Endothelial cell of umbilical vein (primary cell): ENCODE measurements around the gene KIDINS220. TPM values are rescaled to one million over a fixed set of nuclear protein-coding genes. Genes with fewer than 3 reads are reported as not detected.

Experiments used
- BruUV-seq: library from RNA; stranded (reverse); fragments of 400-500 nt; replicated peaks from 2 replicates; lab custom pipeline; 2021; lab: Mats Ljungman, UMichigan
- CTCF ChIA-PET: fragments of 300-600, 350-600 bp; sonication (Branson Sonifier 250); formaldehyde crosslinking; loops from one replicate; lab custom pipeline; 2021; ENCODE audit warnings: antibody characterized with exemption, inconsistent platforms; lab: Charles Lee
- POLR2A ChIA-PET: fragments of 300-600, 350-600 bp; sonication (Branson Sonifier 250); formaldehyde crosslinking; loops from one replicate; lab custom pipeline; 2021; ENCODE audit warnings: antibody characterized with exemption, inconsistent platforms; lab: Charles Lee
- DNase-seq: peaks from one replicate; pipeline ENCODE4 v3.0.0-alpha.2; 2011; ENCODE audit warnings: low read depth, low spot score
- FAIRE-seq: peaks from 2 replicates; lab custom pipeline; 2011; peaks lifted over from hg19 to GRCh38; lab: Jason Lieb, UNC
- H2AFZ ChIP-seq: 2 replicates; pipeline ENCODE4 v1.6.0; 2012; ENCODE audit warnings: low read depth, low read length, control low read depth, inconsistent platforms
- H3K27ac ChIP-seq: 2 replicates; pipeline ENCODE4 v1.5.1; 2011; ENCODE audit warnings: low read depth, mild to moderate bottlenecking, control low read depth, low read length, moderate library complexity; ENCODE audit not compliant: insufficient read depth
- H3K27me3 ChIP-seq, 2 experiments: 2 replicates each; pipeline versions ENCODE4 v1.6.0 to v1.6.1; 2011; ENCODE audit warnings: low read length in 2 of 2, mixed read lengths in 1 of 2; ENCODE audit not compliant: control insufficient read depth in 2 of 2, insufficient read depth in 2 of 2
- H3K36me3 ChIP-seq, 2 experiments: 2 replicates in 1 of 2; 3 replicates in 1 of 2; pipeline ENCODE4 v1.5.1; 2011; ENCODE audit warnings: low read length in 2 of 2, mild to moderate bottlenecking in 1 of 2, moderate library complexity in 1 of 2; ENCODE audit not compliant: control insufficient read depth in 2 of 2, insufficient read depth in 2 of 2; ENCODE audit errors: extremely low read depth in 1 of 2
- H3K4me1 ChIP-seq: 3 replicates; pipeline ENCODE4 v1.5.1; 2011; ENCODE audit warnings: mild to moderate bottlenecking, low read length; ENCODE audit not compliant: control insufficient read depth, insufficient read depth; ENCODE audit errors: extremely low read depth
- H3K4me2 ChIP-seq: 2 replicates; pipeline ENCODE4 v1.6.1; 2011; ENCODE audit warnings: low read length, control low read depth, mixed read lengths; ENCODE audit not compliant: insufficient read depth
- H3K4me3 ChIP-seq, 3 experiments: fragments of 200-600 bp in 1 of 3; sonication (generic), shearing (Covaris generic) in 1 of 3; replicated peaks in 1 of 3; 2 replicates each; pipeline ENCODE4 v1.5.1; 2011 to 2016; ENCODE audit warnings: control low read depth in 3 of 3, low read length in 3 of 3, mild to moderate bottlenecking in 2 of 3, inconsistent platforms in 1 of 3, low read depth in 1 of 3, moderate library complexity in 1 of 3; ENCODE audit not compliant: insufficient read depth in 1 of 3
- H3K79me2 ChIP-seq: 2 replicates; pipeline ENCODE4 v1.6.0; 2012; ENCODE audit warnings: low read length, inconsistent platforms; ENCODE audit not compliant: control insufficient read depth, insufficient read depth
- H3K9ac ChIP-seq: replicated peaks from 2 replicates; pipeline ENCODE3; 2011; ENCODE audit warnings: low read length, control low read depth; ENCODE audit not compliant: insufficient read depth; ENCODE audit errors: extremely low read depth
- H3K9me1 ChIP-seq: replicated peaks from 3 replicates; pipeline ENCODE4 v1.6.0; 2011; ENCODE audit warnings: mild to moderate bottlenecking, low read length; ENCODE audit not compliant: control insufficient read depth, insufficient read depth; ENCODE audit errors: extremely low read depth
- H3K9me3 ChIP-seq: replicated peaks from 2 replicates; pipeline ENCODE4 v1.5.1; 2012; ENCODE audit warnings: low read length, inconsistent platforms; ENCODE audit not compliant: control insufficient read depth, insufficient read depth
- H4K20me1 ChIP-seq: replicated peaks from 2 replicates; pipeline ENCODE3; 2011; ENCODE audit warnings: mild to moderate bottlenecking, low read length; ENCODE audit not compliant: control insufficient read depth, insufficient read depth; ENCODE audit errors: extremely low read depth
- CTCF ChIP-seq, 2 donors: IDR thresholded peaks; 1 replicate in 1 of 2; 2 replicates in 1 of 2; pipeline ENCODE4 v1.5.1; 2011; ENCODE audit warnings: low read length in 2 of 2, mild to moderate bottlenecking in 2 of 2, moderate library complexity in 2 of 2, control low read depth in 1 of 2, inconsistent platforms in 1 of 2, low read depth in 1 of 2; ENCODE audit not compliant: insufficient read depth in 1 of 2; ENCODE audit errors: extremely low read depth in 1 of 2
- EZH2 ChIP-seq: IDR thresholded peaks from 2 replicates; pipeline ENCODE4 v1.6.1; 2012; ENCODE audit warnings: borderline replicate concordance, low read depth, mild to moderate bottlenecking, moderate library complexity, low read length, inconsistent platforms; ENCODE audit not compliant: severe bottlenecking
- FOS ChIP-seq: IDR thresholded peaks from 2 replicates; pipeline ENCODE4 v1.6.1; 2011; ENCODE audit warnings: mild to moderate bottlenecking, low read length, moderate library complexity, borderline replicate concordance; ENCODE audit not compliant: insufficient read depth
- GATA2 ChIP-seq: IDR thresholded peaks from 2 replicates; pipeline ENCODE4 v1.7.0; 2011; ENCODE audit warnings: low read depth, mild to moderate bottlenecking, moderate library complexity, mixed read lengths, low read length; ENCODE audit not compliant: insufficient read length, insufficient read depth
- JUN ChIP-seq: IDR thresholded peaks from 2 replicates; pipeline ENCODE4 v1.6.1; 2011; ENCODE audit warnings: borderline replicate concordance, low read depth; ENCODE audit not compliant: insufficient read length, insufficient read depth
- MYC ChIP-seq: IDR thresholded peaks from one replicate; pipeline ENCODE4 v1.6.1; 2011; ENCODE audit warnings: mild to moderate bottlenecking, low read depth, low read length
- POLR2A ChIP-seq: IDR thresholded peaks from 2 replicates; pipeline ENCODE4 v1.6.1; 2012; ENCODE audit warnings: low read depth, mild to moderate bottlenecking, control low read depth, low read length
- POLR2AphosphoS5 ChIP-seq: IDR thresholded peaks from 2 replicates; pipeline ENCODE4 v1.6.1; 2012; ENCODE audit warnings: low read depth, mild to moderate bottlenecking, control low read depth, low read length, moderate library complexity; ENCODE audit not compliant: insufficient read depth
- dilution Hi-C: fragments of 300-500 bp; cut with MboI; formaldehyde crosslinking; loops from one replicate; pipeline ENCODE4 v1.15.0; 2019; ENCODE audit warnings: low sequenced_read_pairs; ENCODE audit not compliant: extremely low pct_ligation_motif_present
- intact Hi-C: fragments of 100-400 bp; cut with micrococcal nuclease; formaldehyde crosslinking; loops from one replicate; pipeline ENCODE4 v1.10.0; 2022
- polyA plus RNA-seq, 4 experiments: library from polyadenylated mRNA; depleted of rRNA in 3 of 4; stranded (reverse) in 3 of 4; unstranded in 1 of 4; fragments of >200 nt; gene quantifications; 2 replicates each; pipeline versions ENCODE4 v1.2.1 to v1.2.3, GENCODE V29; 2011 to 2012; ENCODE audit warnings: missing spikeins in 1 of 4
- total RNA-seq: library from RNA; stranded (reverse); gene quantifications from 2 replicates; pipeline ENCODE4 v1.2.3, GENCODE V29; 2021
- TF ChIP-seq, protein P1 (sequence below): IDR thresholded peaks from 2 replicates; pipeline ENCODE4 v1.6.1; 2011; ENCODE audit not compliant: insufficient read depth, insufficient read length

Gene KIDINS220
- total and polyA plus RNA-seq, 2 donors (not counting 3 experiments of a cell fraction or from before 2014, with no cell fraction given): 33.9 to 41.3 TPM

- DNase-seq: no peak
- Histone ChIP-seq H4K20me1 (no peaks in the 10 kb centered on the region), H3K4me1 (no peaks in the 10 kb centered on the region), H3K4me2 (no peak overlapping the region), H3K79me2 (no peaks in the 10 kb centered on the region), H3K36me3 (no peaks in the 10 kb centered on the region), H3K27me3 (no peaks in the 10 kb centered on the region), H3K9me1 (no peaks in the 10 kb centered on the region), H3K9ac (no peak overlapping the region), H3K27ac (no peak overlapping the region), H2AFZ (no peak overlapping the region), H3K9me3 (no peaks in the 10 kb centered on the region), H3K4me3 (no peak overlapping the region)
- ChIA-PET POLR2A (no interaction called here), CTCF (no interaction called here)
- dilution Hi-C loops (no loop called here), intact Hi-C loops (no loop called here)
- no TSS peak for BruUV-seq
- TF ChIP-seq JUN: no peak
- TF ChIP-seq, protein P1, sequence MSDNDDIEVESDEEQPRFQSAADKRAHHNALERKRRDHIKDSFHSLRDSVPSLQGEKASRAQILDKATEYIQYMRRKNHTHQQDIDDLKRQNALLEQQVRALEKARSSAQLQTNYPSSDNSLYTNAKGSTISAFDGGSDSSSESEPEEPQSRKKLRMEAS: no peak
- no peak for TF ChIP-seq POLR2AphosphoS5
- no peak for TF ChIP-seq FOS
- TF ChIP-seq GATA2: no peak
- TF ChIP-seq CTCF (IDR thresholded peaks at IDR 0.05; ENCODE audit: extremely low read depth in 1 of 2, insufficient read depth in 1 of 2, low read depth in 1 of 2, low read length in 2 of 2): no peak
- no peak for TF ChIP-seq EZH2
- no peak for TF ChIP-seq MYC
- TF ChIP-seq POLR2A: no peak
- FAIRE-seq: no peak
Measured at GRCh38 chr2:8714971-8715370, 122.4 kb downstream of the KIDINS220 start.
